ENCODE data around the gene TBC1D17.

TBC1D17 gene

DNA sequence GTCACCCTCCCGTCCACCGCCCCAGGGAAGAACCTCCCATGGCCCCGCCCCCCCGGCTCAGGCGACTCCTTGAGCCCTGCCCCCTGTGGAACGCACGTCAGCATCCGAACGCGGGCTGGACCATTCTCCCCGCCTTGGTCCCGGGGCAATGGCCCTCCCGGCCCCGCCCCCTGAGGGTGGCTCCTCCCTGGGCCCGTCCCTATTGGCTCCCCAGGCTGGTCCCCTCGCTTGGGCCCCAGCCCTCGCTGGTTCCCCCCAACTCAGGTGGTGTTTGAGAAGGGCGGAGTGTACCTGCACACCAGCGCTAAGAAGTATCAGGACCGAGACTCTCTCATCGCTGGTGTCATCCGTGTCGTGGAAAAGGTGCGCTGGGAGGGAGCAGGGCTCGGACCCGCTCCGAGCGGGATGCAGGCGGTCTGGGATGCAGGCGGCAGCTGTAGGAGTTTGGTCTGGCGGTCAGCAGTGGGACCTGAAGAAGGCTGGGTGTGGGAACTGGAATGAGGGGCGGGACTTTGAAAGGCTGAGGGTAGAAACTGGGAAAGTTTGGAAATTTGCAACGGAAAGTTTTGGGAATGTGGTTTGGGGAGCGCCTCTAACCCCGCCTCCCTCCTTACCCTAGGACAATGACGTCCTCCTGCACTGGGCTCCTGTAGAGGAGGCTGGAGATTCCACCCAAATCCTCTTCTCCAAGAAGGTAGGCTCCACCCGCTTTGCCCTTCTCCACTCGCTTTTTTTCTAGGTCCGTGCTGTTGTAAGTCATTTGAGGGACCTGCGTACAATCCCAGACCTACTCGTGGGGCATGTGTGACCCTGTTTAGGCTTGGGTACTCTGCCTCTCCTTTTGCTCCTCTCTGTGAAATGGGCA lies 609 bp downstream of the TBC1D17 start:
- peak overlapping the region; percentile 95 for H3K27ac ChIP-seq (ENCODE audit: low read length)
- H3K79me2 ChIP-seq (ENCODE audit: low read length) = peaks cover 49% of the 10 kb centered on the region
- no peaks in the 10 kb centered on the region for H4K20me1 ChIP-seq (ENCODE audit: insufficient read depth, low read length)
- peak overlapping the region; percentile 88 for H2AFZ ChIP-seq (ENCODE audit: low read length)
- H3K9me2 ChIP-seq (replicated peaks; ENCODE audit: insufficient read depth, low read length) = no peaks in the 10 kb centered on the region
- H3K9ac ChIP-seq (ENCODE audit: low read length) = peak overlapping the region; percentile 97
- H3K4me1 ChIP-seq (ENCODE audit: low read length) = peaks cover 4% of the 10 kb centered on the region; the same call in 1 of the 2 replicates
- no peaks in the 10 kb centered on the region for H3K27me3 ChIP-seq (replicated peaks; ENCODE audit: insufficient read depth, low read length)
- H3K4me3 ChIP-seq (ENCODE audit: low read length) = peak overlapping the region; percentile 99
- peak; percentile 99 for DNase-seq
- no peak for TF ChIP-seq EZH2phosphoT487 (IDR thresholded peaks at IDR 0.05; ENCODE audit: low read length)
- H3K36me3 ChIP-seq (replicated peaks; ENCODE audit: insufficient read depth, low read length) = no peaks in the 10 kb centered on the region; the same call in 1 of the 2 replicates
- H3K9me3 ChIP-seq (replicated peaks; ENCODE audit: insufficient read depth, low read length) = no peaks in the 10 kb centered on the region
- H3K4me2 ChIP-seq (ENCODE audit: low read depth, low read length) = peak overlapping the region; percentile 96
- peaks cover 4% of the 10 kb centered on the region; the same call in 1 of the 2 replicates for H3F3A ChIP-seq (ENCODE audit: insufficient read depth, low read length)

DNA sequence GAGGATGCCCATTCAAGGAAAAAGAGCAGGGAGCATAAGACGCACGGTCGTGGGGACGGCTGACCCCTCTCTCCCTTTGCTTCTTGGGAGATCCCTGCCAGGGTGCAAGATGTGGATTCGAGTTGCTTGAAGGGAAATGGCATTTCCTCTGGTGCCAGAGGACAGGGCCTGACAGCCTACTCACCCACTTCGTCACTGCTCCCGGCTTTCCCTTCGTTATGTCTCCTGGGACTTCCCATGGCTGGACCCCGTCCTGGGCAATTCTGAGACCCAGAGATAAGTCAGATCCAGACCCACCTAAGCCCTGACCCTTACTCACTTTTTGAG lies 1.2 kb downstream of the TBC1D17 start:
- Histone ChIP-seq H3K9ac (ENCODE audit: low read length) (peak overlapping the region; percentile 97; the same call in 1 of the 2 replicates), H3K4me1 (ENCODE audit: low read length) (peaks cover 4% of the 10 kb centered on the region; the same call in 1 of the 2 replicates), H3K9me3 (replicated peaks; ENCODE audit: insufficient read depth, low read length) (no peaks in the 10 kb centered on the region), H2AFZ (ENCODE audit: low read length) (no peak overlapping the region), H3K36me3 (replicated peaks; ENCODE audit: insufficient read depth, low read length) (no peaks in the 10 kb centered on the region; the same call in 1 of the 2 replicates), H3K4me2 (ENCODE audit: low read depth, low read length) (peak overlapping the region; percentile 96), H4K20me1 (ENCODE audit: insufficient read depth, low read length) (no peaks in the 10 kb centered on the region), H3K27ac (ENCODE audit: low read length) (no peak overlapping the region), H3F3A (ENCODE audit: insufficient read depth, low read length) (peaks cover 4% of the 10 kb centered on the region; the same call in 1 of the 2 replicates), H3K9me2 (replicated peaks; ENCODE audit: insufficient read depth, low read length) (no peaks in the 10 kb centered on the region), H3K27me3 (replicated peaks; ENCODE audit: insufficient read depth, low read length) (no peaks in the 10 kb centered on the region), H3K79me2 (ENCODE audit: low read length) (peaks cover 43% of the 10 kb centered on the region), H3K4me3 (ENCODE audit: low read length) (peak overlapping the region; percentile 99; the same call in 1 of the 2 replicates)
- TF ChIP-seq EZH2phosphoT487 (IDR thresholded peaks at IDR 0.05; ENCODE audit: low read length) (no peak), EZH2 (optimal IDR thresholded peaks at IDR 0.05; ENCODE audit: low read depth, low read length) (no peak)
- TF ChIP-seq, protein P1, sequence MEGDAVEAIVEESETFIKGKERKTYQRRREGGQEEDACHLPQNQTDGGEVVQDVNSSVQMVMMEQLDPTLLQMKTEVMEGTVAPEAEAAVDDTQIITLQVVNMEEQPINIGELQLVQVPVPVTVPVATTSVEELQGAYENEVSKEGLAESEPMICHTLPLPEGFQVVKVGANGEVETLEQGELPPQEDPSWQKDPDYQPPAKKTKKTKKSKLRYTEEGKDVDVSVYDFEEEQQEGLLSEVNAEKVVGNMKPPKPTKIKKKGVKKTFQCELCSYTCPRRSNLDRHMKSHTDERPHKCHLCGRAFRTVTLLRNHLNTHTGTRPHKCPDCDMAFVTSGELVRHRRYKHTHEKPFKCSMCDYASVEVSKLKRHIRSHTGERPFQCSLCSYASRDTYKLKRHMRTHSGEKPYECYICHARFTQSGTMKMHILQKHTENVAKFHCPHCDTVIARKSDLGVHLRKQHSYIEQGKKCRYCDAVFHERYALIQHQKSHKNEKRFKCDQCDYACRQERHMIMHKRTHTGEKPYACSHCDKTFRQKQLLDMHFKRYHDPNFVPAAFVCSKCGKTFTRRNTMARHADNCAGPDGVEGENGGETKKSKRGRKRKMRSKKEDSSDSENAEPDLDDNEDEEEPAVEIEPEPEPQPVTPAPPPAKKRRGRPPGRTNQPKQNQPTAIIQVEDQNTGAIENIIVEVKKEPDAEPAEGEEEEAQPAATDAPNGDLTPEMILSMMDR (IDR thresholded peaks at IDR 0.05; ENCODE audit: low read length) = no peak
- no peak for DNase-seq

DNA sequence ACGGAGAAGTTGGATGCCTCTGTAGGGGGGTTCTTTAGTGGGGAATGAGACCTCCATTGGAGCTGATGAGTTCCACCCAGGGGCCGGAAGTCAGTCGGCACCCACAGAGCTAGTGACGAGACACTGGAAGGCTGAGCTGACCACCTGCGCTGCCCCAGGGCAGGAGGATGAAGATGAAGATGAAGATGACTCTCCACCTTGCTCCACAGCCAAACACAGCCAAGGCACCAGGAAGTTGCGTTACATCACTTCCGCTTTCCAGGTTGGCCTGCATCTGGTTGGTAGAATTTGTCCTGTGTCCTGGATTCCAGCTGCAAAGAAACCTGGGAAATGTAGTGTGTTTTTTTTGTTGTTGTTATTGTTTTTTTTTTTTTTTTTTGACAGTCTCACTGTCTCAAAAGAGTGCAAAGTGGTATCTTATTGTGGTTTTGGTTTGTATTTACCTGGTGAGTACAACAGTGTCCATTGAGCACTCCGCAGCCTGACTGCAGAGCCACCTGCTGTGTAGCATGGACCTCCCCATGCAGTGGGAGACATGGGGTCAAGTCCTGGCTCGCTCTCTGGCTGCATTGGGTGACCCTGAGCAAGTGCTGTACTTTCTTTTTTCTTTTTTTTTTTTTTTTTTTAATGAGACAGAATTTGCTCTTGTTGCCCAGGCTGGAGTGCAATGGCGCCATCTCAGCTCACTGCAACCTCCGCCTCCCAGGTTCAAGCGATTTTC lies 1.9 kb downstream of the TBC1D17 start:
- no peaks in the 10 kb centered on the region for H4K20me1 ChIP-seq (ENCODE audit: insufficient read depth, low read length)
- H3K9me2 ChIP-seq (replicated peaks; ENCODE audit: insufficient read depth, low read length) = no peaks in the 10 kb centered on the region
- H3K4me2 ChIP-seq (ENCODE audit: low read depth, low read length) = no peak overlapping the region
- no peak overlapping the region for H3K4me3 ChIP-seq (ENCODE audit: low read length)
- no peaks in the 10 kb centered on the region; the same call in 1 of the 2 replicates for H3K36me3 ChIP-seq (replicated peaks; ENCODE audit: insufficient read depth, low read length)
- peaks cover 36% of the 10 kb centered on the region for H3K79me2 ChIP-seq (ENCODE audit: low read length)
- TF ChIP-seq EZH2 (optimal IDR thresholded peaks at IDR 0.05; ENCODE audit: low read depth, low read length) = no peak
- TF ChIP-seq, protein P1 (IDR thresholded peaks at IDR 0.05; ENCODE audit: low read length) = no peak
- TF ChIP-seq EZH2phosphoT487 (IDR thresholded peaks at IDR 0.05; ENCODE audit: low read length) = no peak
- no peak overlapping the region for H3K9ac ChIP-seq (ENCODE audit: low read length)
- no peaks in the 10 kb centered on the region for H3K9me3 ChIP-seq (replicated peaks; ENCODE audit: insufficient read depth, low read length)
- no peak for DNase-seq
- peaks cover 4% of the 10 kb centered on the region; the same call in 1 of the 2 replicates for H3F3A ChIP-seq (ENCODE audit: insufficient read depth, low read length)
- no peak overlapping the region for H2AFZ ChIP-seq (ENCODE audit: low read length)
- no peaks in the 10 kb centered on the region for H3K27me3 ChIP-seq (replicated peaks; ENCODE audit: insufficient read depth, low read length)
- no peak overlapping the region for H3K27ac ChIP-seq (ENCODE audit: low read length)
- peaks cover 4% of the 10 kb centered on the region; the same call in 1 of the 2 replicates for H3K4me1 ChIP-seq (ENCODE audit: low read length)

Measured in MM.1S (cell line).